ENCODE measurements around the gene RBM47. TPM values are rescaled to one million over a fixed set of nuclear protein-coding genes. Genes with fewer than 3 reads are reported as not detected.
"Not testable (repeated sequence)": the region's sequence is repeated elsewhere in the genome, so short reads cannot be mapped to it uniquely, and the experiment has no call there.

Gene RBM47
- total RNA-seq, 1 experiment from 2014 or later, result not detected

DNA sequence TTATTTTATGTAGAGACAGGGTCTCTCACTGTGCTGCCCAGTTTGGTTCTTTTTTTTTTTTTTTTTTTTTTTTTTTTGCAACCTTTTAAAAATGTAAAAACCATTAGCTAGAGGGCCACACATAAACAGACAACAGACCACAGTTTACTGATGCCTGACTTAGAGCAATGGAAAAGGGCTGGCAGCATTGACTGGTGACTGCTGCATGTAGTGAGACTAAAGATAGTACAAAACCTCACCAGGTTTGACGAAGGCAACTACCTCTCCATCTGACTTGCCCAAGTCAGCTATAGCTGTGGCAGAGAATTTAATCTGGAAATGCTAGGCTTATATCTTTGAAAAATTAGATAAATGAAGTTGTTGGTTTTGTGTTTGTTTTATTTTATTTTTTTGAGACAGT, 102.9 kb downstream of the RBM47 start:
- Histone ChIP-seq H3K4me3 (no peak overlapping the region), H3K9me3 (replicated peaks) (no peaks in the 10 kb centered on the region), H3K4me1 (no peaks in the 10 kb centered on the region), H3K27ac (no peak overlapping the region), H3K27me3 (no peaks in the 10 kb centered on the region), H3K36me3 (no peaks in the 10 kb centered on the region)
- DNase-seq, result no peak

GRCh38 chr4:40525752-40526598, 103.7 kb downstream of the RBM47 start:
- H3K27me3 ChIP-seq, result no peaks in the 10 kb centered on the region
- H3K4me1 ChIP-seq, result no peaks in the 10 kb centered on the region
- H3K9me3 ChIP-seq (replicated peaks), result no peaks in the 10 kb centered on the region
- no peaks in the 10 kb centered on the region for H3K36me3 ChIP-seq
- DNase-seq, result no peak
- H3K4me3 ChIP-seq, result no peak overlapping the region
- no peak overlapping the region for H3K27ac ChIP-seq

- no peaks in the 10 kb centered on the region for H3K9me3 ChIP-seq (replicated peaks)
- DNase-seq, result no peak
- H3K36me3 ChIP-seq, result no peaks in the 10 kb centered on the region
- no peak overlapping the region for H3K4me3 ChIP-seq
- H3K4me1 ChIP-seq, result no peaks in the 10 kb centered on the region
- H3K27me3 ChIP-seq, result no peaks in the 10 kb centered on the region
- H3K27ac ChIP-seq, result no peak overlapping the region
Observed at GRCh38 chr4:40524366-40525041, 105.2 kb downstream of the RBM47 start.

GRCh38 chr4:40523581-40523980, 106.1 kb downstream of the RBM47 start:
- Histone ChIP-seq H3K36me3 (no peaks in the 10 kb centered on the region), H3K27ac (no peak overlapping the region), H3K9me3 (replicated peaks) (no peaks in the 10 kb centered on the region), H3K27me3 (no peaks in the 10 kb centered on the region), H3K4me1 (no peaks in the 10 kb centered on the region), H3K4me3 (no peak overlapping the region)
- no peak for DNase-seq

DNA sequence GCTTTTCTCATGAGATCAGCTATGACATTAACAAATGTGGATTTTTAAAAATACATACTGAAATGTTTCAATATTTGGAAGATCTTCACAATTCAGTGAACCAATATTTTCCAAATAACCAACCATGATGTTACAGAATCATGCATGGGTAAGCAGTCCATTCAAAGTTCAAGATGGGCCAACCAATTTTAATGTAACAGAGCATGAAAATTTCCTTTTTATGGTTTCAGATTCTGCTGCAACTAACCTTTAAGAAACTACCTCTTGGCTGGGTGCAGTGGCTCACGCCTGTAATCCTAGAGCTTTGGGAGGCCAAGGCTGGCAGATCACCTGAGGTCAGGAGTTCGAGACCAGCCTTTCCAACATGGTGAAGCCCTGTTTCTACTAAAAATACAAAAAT, 107.7 kb downstream of the RBM47 start:
- DNase-seq, result no peak
- H3K36me3 ChIP-seq, result no peaks in the 10 kb centered on the region
- no peaks in the 10 kb centered on the region for H3K9me3 ChIP-seq (replicated peaks)
- H3K4me1 ChIP-seq, result no peaks in the 10 kb centered on the region
- no peak overlapping the region for H3K27ac ChIP-seq
- no peaks in the 10 kb centered on the region for H3K27me3 ChIP-seq
- H3K4me3 ChIP-seq, result no peak overlapping the region

DNA sequence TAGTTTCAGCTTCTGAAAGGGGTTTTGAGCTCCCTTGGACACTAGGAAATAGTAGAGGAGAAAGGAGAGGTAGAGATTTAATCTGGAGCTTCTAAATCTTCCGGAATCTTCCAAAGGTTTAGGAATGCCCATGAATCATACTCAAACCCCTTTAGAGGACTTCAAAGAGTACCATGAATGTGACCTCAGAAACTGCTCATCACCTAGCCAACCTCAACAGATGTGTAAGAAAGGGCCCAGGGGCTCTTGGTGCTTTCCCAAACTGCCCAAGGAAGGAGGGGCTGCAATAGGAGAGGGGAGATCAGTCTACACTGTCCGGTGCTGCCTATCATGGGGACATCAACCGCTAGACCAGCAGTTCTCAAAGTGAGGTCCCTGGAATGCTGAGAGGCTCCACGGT, 109.1 kb downstream of the RBM47 start:
- no peak for DNase-seq
- Histone ChIP-seq H3K4me3 (no peak overlapping the region), H3K9me3 (replicated peaks) (no peaks in the 10 kb centered on the region), H3K27me3 (no peaks in the 10 kb centered on the region), H3K27ac (no peak overlapping the region), H3K4me1 (no peaks in the 10 kb centered on the region), H3K36me3 (no peaks in the 10 kb centered on the region)

GRCh38 chr4:40517081-40517480, 112.6 kb downstream of the RBM47 start:
- DNase-seq; H3K4me1 ChIP-seq; H3K27ac ChIP-seq; H3K4me3 ChIP-seq; H3K9me3 ChIP-seq (replicated peaks); H3K36me3 ChIP-seq; H3K27me3 ChIP-seq: not testable (repeated sequence)

GRCh38 chr4:40516651-40517050, 113.0 kb downstream of the RBM47 start:
- DNase-seq, result no peak
- H3K4me3 ChIP-seq, result no peak overlapping the region
- no peak overlapping the region for H3K27ac ChIP-seq
- no peaks in the 10 kb centered on the region for H3K36me3 ChIP-seq
- H3K4me1 ChIP-seq, result no peaks in the 10 kb centered on the region
- no peaks in the 10 kb centered on the region for H3K27me3 ChIP-seq
- H3K9me3 ChIP-seq (replicated peaks), result no peaks in the 10 kb centered on the region

- no peak for DNase-seq
- no peaks in the 10 kb centered on the region for H3K9me3 ChIP-seq (replicated peaks)
- no peak overlapping the region for H3K4me3 ChIP-seq
- no peaks in the 10 kb centered on the region for H3K27me3 ChIP-seq
- no peaks in the 10 kb centered on the region for H3K4me1 ChIP-seq
- H3K27ac ChIP-seq, result no peak overlapping the region
- H3K36me3 ChIP-seq, result no peaks in the 10 kb centered on the region
Observed at GRCh38 chr4:40515398-40516293, 114.0 kb downstream of the RBM47 start.

GRCh38 chr4:40515037-40515397, 114.6 kb downstream of the RBM47 start:
- Histone ChIP-seq H3K36me3 (no peaks in the 10 kb centered on the region), H3K27ac (no peak overlapping the region), H3K4me1 (no peaks in the 10 kb centered on the region), H3K4me3 (no peak overlapping the region), H3K27me3 (no peaks in the 10 kb centered on the region), H3K9me3 (replicated peaks) (no peaks in the 10 kb centered on the region)
- no peak for DNase-seq

DNA sequence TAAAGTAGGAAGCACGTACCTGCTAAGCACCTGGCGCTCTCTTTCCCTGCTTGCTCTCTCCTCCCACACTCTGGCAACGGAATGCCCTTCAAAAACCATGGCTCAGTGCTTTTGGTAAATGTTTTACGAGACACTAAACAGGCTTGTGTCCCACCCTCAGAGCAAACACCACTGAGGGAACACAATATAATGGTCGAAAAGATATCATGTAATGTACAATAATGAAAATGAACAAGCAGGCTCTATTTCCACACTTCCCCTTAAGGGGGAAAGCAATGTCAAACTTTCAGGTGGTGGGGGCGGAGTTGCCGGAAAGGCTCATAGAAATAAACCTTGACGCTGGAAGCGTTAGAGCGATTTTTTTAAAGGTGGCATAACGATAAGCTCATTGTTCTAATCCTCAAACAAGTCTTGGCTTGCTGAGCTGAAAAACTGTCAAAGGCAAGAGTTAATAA, 115.1 kb downstream of the RBM47 start:
- Histone ChIP-seq H3K27ac (no peak overlapping the region), H3K4me1 (no peaks in the 10 kb centered on the region)

DNA sequence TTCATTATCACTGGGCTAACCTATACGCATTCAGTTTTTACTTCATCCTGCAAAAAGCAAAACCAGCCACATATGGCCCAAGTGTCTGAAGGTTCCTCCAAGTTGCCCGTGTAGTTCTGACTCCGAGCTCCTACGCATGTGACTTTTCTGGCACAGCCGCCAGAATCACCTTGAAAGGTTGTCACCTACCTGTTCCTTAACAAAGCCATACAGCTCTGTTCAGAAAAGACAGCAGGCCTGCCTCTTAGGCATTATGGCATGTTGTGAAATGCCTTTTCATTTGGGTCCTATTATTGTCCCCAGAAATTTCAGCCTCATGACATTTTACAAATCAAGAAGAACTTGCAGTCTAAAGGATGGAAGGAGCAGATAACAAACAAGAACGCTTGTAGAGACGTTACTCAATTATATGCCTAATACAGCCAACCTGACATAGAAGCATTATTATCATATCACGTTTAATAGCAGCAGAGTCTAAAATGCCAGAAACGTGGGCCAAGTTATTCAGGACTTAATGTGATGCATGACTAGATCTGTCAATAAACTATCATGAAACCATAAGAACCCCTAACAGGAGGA, 118.5 kb downstream of the RBM47 start:
- H3K4me3 ChIP-seq, result no peak overlapping the region
- no peaks in the 10 kb centered on the region for H3K36me3 ChIP-seq
- no peaks in the 10 kb centered on the region for H3K27me3 ChIP-seq
- no peaks in the 10 kb centered on the region for H3K9me3 ChIP-seq (replicated peaks)
- H3K27ac ChIP-seq, result no peak overlapping the region
- no peak for DNase-seq
- no peaks in the 10 kb centered on the region for H3K4me1 ChIP-seq

More for the DNA sequence above, 115.1 kb downstream of the RBM47 start:
- no peaks in the 10 kb centered on the region for H3K9me3 ChIP-seq (replicated peaks)
- no peak for DNase-seq
- no peak overlapping the region for H3K4me3 ChIP-seq
- no peaks in the 10 kb centered on the region for H3K27me3 ChIP-seq
- H3K36me3 ChIP-seq, result no peaks in the 10 kb centered on the region

- Histone ChIP-seq H3K4me3 (no peak overlapping the region), H3K4me1 (no peaks in the 10 kb centered on the region), H3K27ac (no peak overlapping the region), H3K9me3 (replicated peaks) (no peaks in the 10 kb centered on the region), H3K27me3 (no peaks in the 10 kb centered on the region), H3K36me3 (no peaks in the 10 kb centered on the region)
- no peak for DNase-seq
Observed at GRCh38 chr4:40507977-40508376, 121.7 kb downstream of the RBM47 start.

- Histone ChIP-seq H3K9me3 (replicated peaks) (no peaks in the 10 kb centered on the region), H3K27me3 (no peaks in the 10 kb centered on the region), H3K27ac (no peak overlapping the region), H3K4me3 (no peak overlapping the region), H3K4me1 (no peaks in the 10 kb centered on the region), H3K36me3 (no peaks in the 10 kb centered on the region)
- no peak for DNase-seq
Observed at GRCh38 chr4:40506492-40506891, 123.2 kb downstream of the RBM47 start.

GRCh38 chr4:40506066-40506465, 123.6 kb downstream of the RBM47 start:
- Histone ChIP-seq H3K9me3 (replicated peaks) (no peaks in the 10 kb centered on the region), H3K36me3 (no peaks in the 10 kb centered on the region), H3K27ac (no peak overlapping the region), H3K27me3 (no peaks in the 10 kb centered on the region), H3K4me1 (no peaks in the 10 kb centered on the region), H3K4me3 (no peak overlapping the region)
- no peak for DNase-seq

Measured in SJCRH30 (cell line).